GM23248 (cell line): ENCODE data around the gene RSPH3.

Experiments used
- EZH2 ChIP-seq: fragments of 200-600 bp; sonication (generic); IDR thresholded peaks from 2 replicates; pipeline ENCODE4 v1.6.1; 2018; ENCODE audit warnings: antibody characterized with exemption, mild to moderate bottlenecking; ENCODE audit not compliant: insufficient read depth, poor library complexity, severe bottlenecking
- EZH2phosphoT487 ChIP-seq: fragments of 200-600 bp; sonication (generic); IDR thresholded peaks from 2 replicates; pipeline ENCODE4 v1.6.1; 2018; ENCODE audit warnings: antibody characterized with exemption, moderate library complexity, mild to moderate bottlenecking, low read depth; ENCODE audit not compliant: insufficient read depth

- TF ChIP-seq EZH2: no peak
- no peak for TF ChIP-seq EZH2phosphoT487
Measured at GRCh38 chr6:159047891-159048685, 48.1 kb upstream of the RSPH3 start.
